ENCODE data around the gene ZNF140.
A peak's percentile ranks its signal among the peaks of the same experiment; 100 is the strongest.

Gene ZNF140

GRCh38 chr12:133130038-133130807 is 49.5 kb downstream of the ZNF140 start, which contains the start of the genes ZNF10 and ZNF891:
Gene ZNF10 (plus strand): TSS chr12:133130627. CDS start chr12:133144493, 13,866 bp downstream.
Gene ZNF891 (minus strand): TSS chr12:133130274. CDS start chr12:133121918, 8,356 bp downstream.
- DNase-seq: peak; percentile 97

- no peak for DNase-seq
These were observed 50.0 kb downstream of the ZNF140 start for GRCh38 chr12:133130808-133131128.

- DNase-seq: no peak
These were observed 55.0 kb downstream of the ZNF140 start for GRCh38 chr12:133135747-133136146.

- DNase-seq: no peak
These were observed 65.3 kb downstream of the ZNF140 start for GRCh38 chr12:133145981-133146380.

GRCh38 chr12:133156125-133156690 is 75.5 kb downstream of the ZNF140 start:
- DNase-seq: no peak

All from fibroblast of skin of abdomen (primary cell).